ENCODE results near the gene PIGS. TPM values are rescaled to one million over a fixed set of nuclear protein-coding genes. Genes with fewer than 3 reads are reported as not detected.
A peak's percentile ranks its signal among the peaks of the same experiment; 100 is the strongest.

Gene PIGS
- total RNA-seq, 2 experiments from 2014 or later, result 36.6 to 38.6 TPM

DNA sequence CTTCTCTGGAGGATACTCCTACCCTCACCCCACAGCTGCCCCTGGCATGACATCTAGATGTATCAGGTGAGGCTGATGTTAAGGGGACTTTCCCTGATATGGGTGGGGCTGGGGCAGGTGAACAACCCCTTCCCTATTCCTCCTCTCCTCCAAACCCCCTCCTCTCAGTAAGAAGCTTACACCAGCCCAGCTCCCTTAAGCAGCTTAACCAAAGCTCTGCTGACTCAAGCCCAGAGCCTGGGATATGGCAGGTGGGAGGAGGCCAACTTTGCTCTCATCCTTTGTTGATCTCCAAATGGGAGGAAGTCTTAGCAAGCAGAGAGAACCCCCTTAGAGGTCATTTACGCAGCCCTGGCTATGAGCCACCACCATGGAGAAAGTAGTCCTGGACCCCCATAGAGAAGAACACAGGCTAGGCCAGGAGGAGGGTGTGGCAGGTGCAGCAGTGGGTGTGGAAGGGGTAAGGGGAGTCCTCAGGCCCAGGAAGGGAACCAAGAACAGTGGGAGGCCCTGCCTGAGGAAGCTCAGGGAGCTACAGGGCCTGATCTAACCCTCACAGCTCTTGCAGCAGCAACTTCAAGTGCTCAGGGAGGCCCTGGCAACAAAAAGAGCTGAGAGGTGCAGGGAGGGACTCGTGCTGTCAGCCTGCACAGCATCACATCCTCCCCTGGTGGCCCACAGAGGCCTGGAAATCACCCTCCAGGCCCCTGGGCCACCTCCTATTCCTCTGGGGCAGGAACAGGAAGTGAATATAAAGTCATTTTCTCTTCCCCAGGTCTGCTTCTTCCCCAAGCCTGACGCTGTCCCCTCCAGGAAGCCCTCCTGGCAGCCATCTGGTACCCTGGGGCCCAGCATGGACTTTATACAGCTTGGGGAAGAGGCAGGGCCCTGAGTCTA is 21.8 kb downstream of the PIGS start:
- H3K36me3 Mint-ChIP-seq, result peaks cover 13% of the 10 kb centered on the region
- DNase-seq, result peak; percentile 86
- peak overlapping the region; percentile 90 for H3K27ac Mint-ChIP-seq
- no peaks in the 10 kb centered on the region for H3K9me3 Mint-ChIP-seq
- peak overlapping the region; percentile 30 for H3K4me3 Mint-ChIP-seq
- no peaks in the 10 kb centered on the region for H3K27me3 Mint-ChIP-seq
- ChIA-PET CTCF (interaction anchor here (1.0 to 5.2 kb wide), 15 partner anchors 9 to 128 kb away, joined by 3 to 53 read pairs (median 9); partner anchors contain the start of genes ALDOC and PIGS), POLR2A (interaction anchor here (0.8 to 2.1 kb wide), 7 partner anchors 10 to 166 kb away, joined by 3 to 11 read pairs (median 5); partner anchors contain the start of gene PIGS)
- H3K4me1 Mint-ChIP-seq (ENCODE audit: low read depth), result peaks cover 49% of the 10 kb centered on the region
- intact Hi-C loops (cut with micrococcal nuclease), result loop anchor here (1.0 to 10.0 kb wide), 6 partner anchors 30 to 195 kb away; partner anchors contain the start of genes POLDIP2, RSKR and SPAG5

DNA sequence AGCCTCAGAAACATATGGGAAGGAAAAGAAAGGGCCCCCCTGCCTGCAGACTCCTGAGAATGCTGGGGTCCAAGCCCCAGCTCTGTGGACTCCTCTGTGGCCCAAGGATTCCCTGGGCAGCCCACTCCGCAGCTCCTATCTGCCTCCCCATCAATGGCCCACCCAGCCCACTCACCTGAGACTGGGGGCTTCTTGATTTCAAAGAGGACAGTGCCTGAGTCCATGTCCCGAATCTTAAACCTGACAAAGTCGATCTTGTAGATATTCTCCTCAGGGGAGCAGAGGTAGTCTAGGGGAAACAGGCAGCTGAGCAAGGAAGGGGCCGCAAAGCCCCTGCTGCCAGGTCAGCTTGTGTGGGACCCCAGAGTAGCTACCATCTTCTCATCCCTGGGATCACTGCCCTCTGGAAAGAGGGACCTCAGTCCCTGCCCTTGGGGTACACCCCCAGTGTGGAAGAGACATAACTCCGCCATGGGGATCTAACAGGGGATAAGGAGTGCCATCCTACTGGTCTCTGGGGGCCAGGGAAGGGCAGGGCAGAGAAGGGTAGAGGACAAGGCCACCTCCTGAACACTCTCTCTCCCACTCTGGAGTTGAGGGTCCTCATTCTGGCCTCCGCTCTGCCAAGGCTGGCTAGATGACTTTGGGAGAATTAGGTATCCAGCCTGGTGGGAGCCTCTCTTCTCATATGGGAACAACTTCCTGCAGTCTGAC is 22.8 kb downstream of the PIGS start:
- ChIA-PET POLR2A (interaction anchor here (0.8 to 1.8 kb wide), 4 partner anchors 11 to 51 kb away, joined by 3 to 7 read pairs (median 4); partner anchors contain the start of genes ALDOC and PIGS), CTCF (interaction anchor here (1.0 to 5.2 kb wide), 14 partner anchors 8 to 132 kb away, joined by 3 to 53 read pairs (median 8); partner anchors contain the start of genes ALDOC and PIGS)
- Mint-ChIP-seq H3K27me3 (no peaks in the 10 kb centered on the region), H3K4me1 (ENCODE audit: low read depth) (peaks cover 49% of the 10 kb centered on the region), H3K9me3 (no peaks in the 10 kb centered on the region), H3K4me3 (no peak overlapping the region), H3K27ac (peak overlapping the region; percentile 90), H3K36me3 (peaks cover 5% of the 10 kb centered on the region)
- DNase-seq, result no peak
- intact Hi-C loops (cut with micrococcal nuclease), result loop anchor here (1.0 to 10.0 kb wide), 6 partner anchors 31 to 194 kb away; partner anchors contain the start of genes POLDIP2, RSKR and SPAG5

DNA sequence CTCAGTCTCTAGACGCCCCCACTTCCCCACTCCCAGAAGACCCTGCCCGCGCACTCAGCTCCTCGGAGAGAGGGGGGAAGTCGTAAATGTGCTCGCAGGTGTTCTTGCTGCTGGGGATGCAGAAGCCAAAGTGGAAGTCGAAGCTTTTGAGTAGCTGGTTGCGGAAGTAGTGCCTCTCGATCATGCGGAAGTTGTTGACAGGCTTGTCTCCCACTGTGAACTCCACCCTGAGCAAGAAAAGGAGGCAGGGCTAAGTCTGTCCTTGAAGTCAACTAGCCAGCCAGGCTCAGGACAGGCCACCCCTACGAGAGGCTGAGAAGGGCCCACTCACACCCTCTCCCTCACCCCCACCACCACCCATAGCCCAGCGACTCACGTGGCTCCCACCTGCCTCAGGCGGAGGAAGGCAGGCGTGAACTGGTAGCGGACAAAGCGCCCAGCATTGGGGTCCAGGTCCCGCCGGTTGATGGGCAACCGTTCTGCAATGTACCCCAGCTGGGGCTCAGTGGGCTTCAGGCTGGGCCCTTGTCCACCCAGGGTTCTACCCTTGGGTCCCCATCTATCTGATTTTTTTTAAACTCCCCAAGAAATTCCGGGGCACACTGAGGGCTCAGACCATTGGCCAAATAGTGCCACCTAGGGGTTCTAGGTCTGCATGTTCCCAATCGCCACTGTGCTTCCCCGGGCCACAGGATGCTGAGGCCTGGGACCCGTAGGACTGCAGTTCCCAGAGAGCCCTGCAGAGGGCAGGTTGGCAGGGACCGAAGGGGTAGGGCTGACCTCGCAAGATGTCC is 23.5 kb downstream of the PIGS start:
- CTCF ChIA-PET, result interaction anchor here (0.6 to 5.2 kb wide), 15 partner anchors 7 to 131 kb away, joined by 3 to 53 read pairs (median 8); partner anchors contain the start of genes ALDOC and PIGS
- intact Hi-C loops (cut with micrococcal nuclease), result loop anchor here (2.0 to 10.0 kb wide), 4 partner anchors 53 to 193 kb away; partner anchors contain the start of genes POLDIP2 and RSKR
- H3K36me3 Mint-ChIP-seq, result peaks cover 2% of the 10 kb centered on the region
- POLR2A ChIA-PET, result interaction anchor here (1.5 to 1.8 kb wide), 3 partner anchors 24 to 52 kb away, joined by 4 to 7 read pairs (median 5); partner anchors contain the start of genes ALDOC and PIGS
- no peaks in the 10 kb centered on the region for H3K9me3 Mint-ChIP-seq
- peak overlapping the region; percentile 90 for H3K27ac Mint-ChIP-seq
- H3K27me3 Mint-ChIP-seq, result no peaks in the 10 kb centered on the region
- H3K4me3 Mint-ChIP-seq, result no peak overlapping the region
- peaks cover 45% of the 10 kb centered on the region for H3K4me1 Mint-ChIP-seq (ENCODE audit: low read depth)
- DNase-seq, result peak; percentile 86

DNA sequence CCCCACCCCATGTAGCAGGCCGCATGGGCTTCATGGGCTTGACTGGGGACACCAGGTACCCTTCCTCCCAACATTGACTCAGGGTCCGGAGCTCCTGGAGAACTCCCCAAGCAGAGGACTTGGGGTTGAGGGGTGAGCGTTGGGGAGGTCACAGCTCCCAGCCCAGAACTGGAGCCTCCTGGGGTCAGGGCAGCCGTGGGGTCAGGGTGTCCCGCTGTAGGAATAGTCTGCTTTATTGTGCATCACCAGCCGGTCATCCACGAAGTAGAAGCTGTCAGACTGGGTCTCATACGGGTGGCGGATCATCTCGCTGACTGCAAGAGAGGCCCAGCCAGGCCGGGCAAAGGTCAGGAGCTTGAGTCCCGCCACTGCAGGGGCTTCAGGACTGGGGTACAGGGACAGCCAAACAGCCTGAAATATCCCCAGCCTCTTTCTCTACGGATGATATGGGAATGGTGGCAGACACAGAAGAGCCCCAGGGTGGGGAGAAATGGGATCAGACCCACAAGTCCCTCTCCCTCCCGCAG is 24.2 kb downstream of the PIGS start:
- H3K4me3 Mint-ChIP-seq, result no peak overlapping the region

DNA sequence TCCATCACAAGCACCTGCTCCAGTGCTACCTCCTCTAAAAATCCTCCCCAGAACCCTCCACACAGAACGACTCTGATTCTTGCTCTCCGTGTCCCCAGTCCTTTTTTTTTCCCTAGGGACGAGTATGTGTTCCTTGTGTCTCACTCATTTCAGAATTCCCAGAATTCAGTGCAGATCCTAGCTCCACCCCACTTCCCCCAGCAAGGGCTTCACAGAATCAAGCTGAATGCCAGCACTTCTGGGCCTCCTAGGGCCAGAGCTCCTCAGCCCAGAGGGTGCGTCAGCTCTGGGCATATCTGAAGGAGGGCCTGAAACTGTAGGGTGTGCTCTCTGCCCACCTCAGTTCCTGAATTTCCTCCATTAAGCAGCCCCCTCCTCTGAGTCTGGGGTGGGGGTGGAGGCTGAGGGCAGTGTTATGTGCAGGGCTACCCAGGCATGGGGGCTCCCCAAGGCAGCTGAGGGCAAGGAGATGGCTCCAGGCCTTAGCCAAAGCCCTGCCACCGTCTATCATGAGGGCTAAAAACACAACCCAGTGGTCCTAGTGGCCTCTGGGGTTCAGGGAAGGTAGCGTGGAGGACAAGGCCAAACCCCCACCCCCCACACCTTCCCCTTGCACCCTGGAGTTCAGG is 25.4 kb downstream of the PIGS start:
- intact Hi-C loops (cut with micrococcal nuclease), result loop anchor here (5.0 to 10.0 kb wide), 3 partner anchors 66 to 191 kb away; partner anchors contain the start of genes POLDIP2 and RSKR
- Mint-ChIP-seq H3K27me3 (no peaks in the 10 kb centered on the region), H3K36me3 (no peaks in the 10 kb centered on the region), H3K4me3 (no peak overlapping the region), H3K4me1 (ENCODE audit: low read depth) (peaks cover 32% of the 10 kb centered on the region), H3K27ac (no peak overlapping the region), H3K9me3 (no peaks in the 10 kb centered on the region)
- no peak for DNase-seq
- ChIA-PET POLR2A (interaction anchor here (1.1 kb wide), 1 partner anchor 49 kb away, joined by 6 read pairs; no protein-coding TSS in a partner anchor), CTCF (interaction anchor here (4.0 to 5.2 kb wide), 2 partner anchors 24 to 52 kb away, joined by 28 to 53 read pairs; partner anchors contain the start of gene PIGS)

More for the DNA sequence above, 24.2 kb downstream of the PIGS start:
- intact Hi-C loops (cut with micrococcal nuclease), result loop anchor here (5.0 to 10.0 kb wide), 3 partner anchors 65 to 192 kb away; partner anchors contain the start of genes POLDIP2 and RSKR
- Mint-ChIP-seq H3K4me1 (ENCODE audit: low read depth) (peaks cover 43% of the 10 kb centered on the region), H3K27me3 (no peaks in the 10 kb centered on the region), H3K9me3 (no peaks in the 10 kb centered on the region), H3K27ac (peak overlapping the region; percentile 21), H3K36me3 (no peaks in the 10 kb centered on the region)
- POLR2A ChIA-PET, result interaction anchor here (1.7 to 1.8 kb wide), 2 partner anchors 24 to 29 kb away, joined by 4 to 5 read pairs; partner anchors contain the start of genes ALDOC and PIGS
- CTCF ChIA-PET, result interaction anchor here (0.6 to 5.2 kb wide), 10 partner anchors 10 to 72 kb away, joined by 3 to 53 read pairs (median 8); partner anchors contain the start of genes ALDOC and PIGS
- DNase-seq, result no peak

DNA sequence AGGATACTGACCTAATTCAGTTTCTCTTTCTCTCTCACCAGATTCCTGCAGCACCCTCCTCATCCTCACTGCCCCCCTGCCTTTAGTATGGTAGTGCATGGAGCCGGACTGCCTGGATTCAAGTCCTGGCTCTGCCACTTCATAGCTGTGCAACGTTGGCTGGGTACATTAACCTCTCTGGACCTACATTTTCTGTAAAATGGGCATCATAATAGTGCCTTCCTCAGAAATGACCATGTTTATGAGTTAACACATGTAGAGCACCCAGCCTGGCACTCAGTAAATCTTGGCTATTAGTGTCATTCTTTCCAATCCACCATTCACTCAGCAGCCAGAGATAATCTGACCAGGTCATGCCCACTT is 26.2 kb downstream of the PIGS start:
- Mint-ChIP-seq H3K9me3 (no peaks in the 10 kb centered on the region), H3K27me3 (no peaks in the 10 kb centered on the region), H3K36me3 (no peaks in the 10 kb centered on the region)

DNA sequence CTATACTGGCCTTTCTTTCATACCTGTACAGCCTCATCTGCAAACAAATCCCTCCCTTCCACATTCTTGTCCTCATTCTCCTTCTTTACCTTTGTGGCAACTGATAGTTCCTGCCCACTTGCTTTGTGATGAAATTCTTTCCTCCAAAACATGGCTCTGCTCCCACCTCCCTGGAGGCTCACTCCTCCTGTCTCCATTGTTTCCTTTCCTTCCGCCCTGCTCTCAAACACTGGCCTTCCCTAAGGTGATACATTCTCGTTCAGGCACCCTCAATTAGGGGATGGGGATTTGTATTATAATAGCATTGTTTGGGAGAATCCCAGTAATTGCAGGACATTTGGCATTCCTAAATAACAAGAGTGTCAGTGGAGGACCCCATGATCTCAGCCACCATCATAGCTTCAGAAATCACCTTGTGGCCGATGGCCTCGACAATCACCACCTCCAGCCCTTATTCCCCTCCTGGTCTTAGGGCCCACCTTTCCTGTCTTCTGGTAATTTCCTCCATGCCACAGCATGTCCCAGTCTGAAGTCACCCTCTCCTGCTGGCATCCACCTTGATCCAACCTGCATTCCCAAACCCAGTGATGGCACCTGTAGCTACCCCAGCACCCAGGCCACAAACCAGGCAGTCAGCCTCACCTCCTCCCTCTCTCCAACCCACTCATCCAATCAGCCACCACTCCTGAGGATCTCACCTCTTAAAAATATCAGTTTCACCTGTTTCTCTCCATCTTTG is 26.8 kb downstream of the PIGS start:
- no peaks in the 10 kb centered on the region for H3K36me3 Mint-ChIP-seq
- DNase-seq, result no peak
- no peak overlapping the region for H3K27ac Mint-ChIP-seq
- no peaks in the 10 kb centered on the region for H3K9me3 Mint-ChIP-seq
- H3K4me3 Mint-ChIP-seq, result no peak overlapping the region
- intact Hi-C loops (cut with micrococcal nuclease), result loop anchor here (5.0 to 10.0 kb wide), 3 partner anchors 68 to 190 kb away; partner anchors contain the start of genes POLDIP2 and RSKR
- H3K27me3 Mint-ChIP-seq, result no peaks in the 10 kb centered on the region
- ChIA-PET POLR2A (no interaction called here), CTCF (interaction anchor here (0.9 kb wide), 1 partner anchor 27 kb away, joined by 3 read pairs; the partner anchor contains the start of gene PIGS)
- H3K4me1 Mint-ChIP-seq (ENCODE audit: low read depth), result peaks cover 19% of the 10 kb centered on the region

More for the DNA sequence above, 26.2 kb downstream of the PIGS start:
- CTCF ChIA-PET, result no interaction called here
- no peak for DNase-seq
- peaks cover 25% of the 10 kb centered on the region for H3K4me1 Mint-ChIP-seq (ENCODE audit: low read depth)
- intact Hi-C loops (cut with micrococcal nuclease), result loop anchor here (5.0 to 10.0 kb wide), 3 partner anchors 67 to 190 kb away; partner anchors contain the start of genes POLDIP2 and RSKR
- POLR2A ChIA-PET, result no interaction called here
- no peak overlapping the region for H3K27ac Mint-ChIP-seq
- no peak overlapping the region for H3K4me3 Mint-ChIP-seq

DNA sequence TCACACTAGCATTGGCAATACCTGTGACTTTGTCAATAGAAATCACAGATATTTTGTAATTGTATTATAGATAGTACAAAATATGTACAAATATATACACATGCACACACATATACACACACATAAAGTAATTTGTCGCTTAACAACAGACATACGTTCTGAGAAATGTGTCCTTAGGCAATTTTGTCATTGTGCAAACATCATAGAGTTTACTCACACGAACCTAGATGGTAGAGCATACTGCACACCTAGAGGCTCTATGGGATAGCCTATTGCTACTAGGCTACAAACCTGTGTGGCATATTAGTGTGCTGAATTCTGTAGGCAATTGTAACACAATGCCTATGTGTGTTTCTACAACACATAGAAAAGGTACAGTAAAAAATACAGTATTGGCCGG is 29.9 kb downstream of the PIGS start:
- no peak overlapping the region for H3K27ac Mint-ChIP-seq
- ChIA-PET CTCF (interaction anchor here (0.6 to 3.2 kb wide), 11 partner anchors 8 to 92 kb away, joined by 3 to 17 read pairs (median 4); no protein-coding TSS in a partner anchor), POLR2A (interaction anchor here (0.6 kb wide), 1 partner anchor 500 kb away, joined by 3 read pairs; no protein-coding TSS in a partner anchor)
- no peaks in the 10 kb centered on the region for H3K9me3 Mint-ChIP-seq
- H3K27me3 Mint-ChIP-seq, result no peaks in the 10 kb centered on the region
- H3K4me1 Mint-ChIP-seq (ENCODE audit: low read depth), result no peaks in the 10 kb centered on the region
- intact Hi-C loops (cut with micrococcal nuclease), result loop anchor here (10.0 kb wide), 2 partner anchors 157 to 187 kb away; partner anchors contain the start of gene POLDIP2
- DNase-seq, result no peak
- no peak overlapping the region for H3K4me3 Mint-ChIP-seq
- no peaks in the 10 kb centered on the region for H3K36me3 Mint-ChIP-seq

DNA sequence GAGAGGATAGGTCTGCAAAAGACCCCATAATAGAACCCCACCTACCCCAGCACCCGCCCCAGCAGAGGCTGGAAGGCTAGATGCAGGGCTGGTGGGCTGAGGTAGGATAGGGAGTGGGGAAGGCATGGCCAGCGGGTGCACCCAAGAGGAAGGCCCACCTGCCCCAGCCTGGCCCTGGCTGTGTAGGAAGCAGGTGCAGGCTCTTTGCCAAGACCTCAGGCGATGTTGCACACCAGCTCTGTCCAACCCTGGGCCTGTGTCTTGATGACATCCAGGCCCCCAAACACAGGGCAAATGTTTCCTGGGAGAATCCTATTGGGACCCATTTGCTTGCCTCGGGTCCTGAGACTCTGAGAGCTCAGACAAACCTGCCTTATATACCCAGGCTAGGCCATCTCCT is 31.1 kb downstream of the PIGS start:
- no peaks in the 10 kb centered on the region for H3K9me3 Mint-ChIP-seq
- DNase-seq, result no peak
- H3K4me1 Mint-ChIP-seq (ENCODE audit: low read depth), result no peaks in the 10 kb centered on the region
- POLR2A ChIA-PET, result no interaction called here
- H3K27ac Mint-ChIP-seq, result no peak overlapping the region
- H3K36me3 Mint-ChIP-seq, result no peaks in the 10 kb centered on the region
- CTCF ChIA-PET, result interaction anchor here (0.6 to 3.2 kb wide), 9 partner anchors 8 to 124 kb away, joined by 3 to 17 read pairs (median 5); no protein-coding TSS in a partner anchor
- intact Hi-C loops (cut with micrococcal nuclease), result loop anchor here (1.0 to 10.0 kb wide), 3 partner anchors 46 to 185 kb away; partner anchors contain the start of gene POLDIP2
- H3K27me3 Mint-ChIP-seq, result no peaks in the 10 kb centered on the region
- no peak overlapping the region for H3K4me3 Mint-ChIP-seq
